HG03039 (cell line): ENCODE results near the gene CNOT4.

Experiments used
- ATAC-seq: cut with Tn5 transposase; IDR thresholded peaks from one replicate; pipeline ENCODE4 v1.9.1; 2021; ENCODE audit warnings: mild to moderate bottlenecking, moderate library complexity; ENCODE audit not compliant: unreplicated experiment

CNOT4 gene

DNA sequence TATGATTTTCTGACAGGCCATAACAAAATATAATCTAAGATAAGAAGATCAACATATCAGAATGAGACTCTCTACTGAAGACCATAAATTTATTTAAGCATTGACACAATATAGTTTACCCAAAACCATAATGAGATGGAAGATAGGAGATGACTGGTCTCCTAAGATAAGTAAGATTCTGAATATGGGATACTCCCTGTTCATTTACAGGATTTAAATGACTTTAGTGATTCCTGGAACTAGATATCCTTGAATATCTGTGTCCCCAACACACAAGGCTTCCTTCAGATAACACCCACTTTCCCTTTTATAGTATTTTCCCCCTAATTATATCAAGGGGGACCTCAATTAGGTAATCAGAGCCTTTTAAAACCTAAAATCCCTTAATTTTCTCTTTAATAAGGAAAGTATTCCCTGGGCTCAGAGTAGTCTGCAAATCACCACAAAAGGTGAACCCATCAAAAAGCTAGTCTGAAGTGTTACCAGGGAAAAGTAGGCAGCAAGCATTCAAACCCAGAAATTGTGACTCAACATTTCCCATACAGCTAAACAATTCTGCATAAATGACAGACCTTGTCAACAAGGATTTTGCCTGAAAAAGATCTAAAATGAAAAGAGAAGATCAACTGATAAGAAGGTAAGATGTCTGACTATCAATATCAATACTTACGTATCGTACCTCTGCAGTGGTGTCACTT is 99.9 kb downstream of the CNOT4 start:
- ATAC-seq = no peak

DNA sequence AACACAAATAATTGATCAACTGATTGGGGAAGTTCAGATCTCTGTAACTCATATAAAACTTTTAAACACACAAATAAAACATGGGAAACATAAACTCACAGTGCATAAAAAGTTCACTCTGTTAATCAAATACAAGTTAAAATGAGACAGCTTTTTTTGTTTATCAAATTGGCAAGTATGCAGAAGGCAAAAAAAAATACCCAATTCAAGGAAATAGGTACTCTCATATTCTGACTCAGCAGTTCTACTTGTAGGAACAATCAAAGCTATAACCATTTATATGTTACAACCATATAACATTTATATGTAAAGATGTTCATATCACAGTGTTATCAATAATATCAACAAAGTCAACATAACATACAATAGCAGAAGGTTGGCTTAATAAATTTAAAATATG is 102.0 kb downstream of the CNOT4 start:
- no peak for ATAC-seq

DNA sequence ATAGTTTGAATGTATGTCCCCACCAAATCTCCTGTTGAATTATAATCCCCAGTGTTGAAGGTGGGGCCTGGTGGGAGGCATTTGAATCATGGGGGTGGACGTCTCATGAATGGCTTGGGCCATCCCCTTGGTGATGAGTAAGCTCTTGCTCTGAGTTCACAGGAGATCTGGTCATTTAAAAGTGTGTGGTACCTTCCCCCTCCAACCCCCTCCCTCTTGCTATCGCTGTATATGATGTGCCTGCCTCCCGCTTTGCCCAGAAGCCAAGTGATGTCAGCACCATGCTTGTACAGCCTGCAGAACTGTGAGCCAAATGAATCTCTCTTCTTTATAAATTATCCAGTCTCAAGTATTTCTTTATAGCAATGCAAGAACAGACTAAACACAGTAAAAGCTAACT is 103.0 kb downstream of the CNOT4 start:
- no peak for ATAC-seq

DNA sequence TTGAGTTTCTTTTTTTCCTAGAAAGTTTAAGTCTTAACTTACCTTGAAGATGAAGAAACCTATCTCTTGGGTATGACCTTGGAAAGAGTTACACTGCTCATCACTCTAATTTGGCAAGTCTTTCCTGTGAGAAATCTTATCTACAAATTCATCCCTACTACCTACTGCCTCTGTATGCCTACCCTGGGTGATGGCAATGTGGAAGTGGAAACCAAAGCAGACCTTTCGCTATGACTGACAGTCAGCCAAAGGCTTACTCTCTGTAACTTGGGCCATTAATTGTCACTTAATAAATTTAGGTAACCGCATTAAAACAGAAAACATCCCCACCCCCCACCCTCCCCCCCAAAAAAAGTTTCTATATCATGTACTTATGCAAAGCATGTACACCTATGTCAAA is 103.9 kb downstream of the CNOT4 start:
- no peak for ATAC-seq

DNA sequence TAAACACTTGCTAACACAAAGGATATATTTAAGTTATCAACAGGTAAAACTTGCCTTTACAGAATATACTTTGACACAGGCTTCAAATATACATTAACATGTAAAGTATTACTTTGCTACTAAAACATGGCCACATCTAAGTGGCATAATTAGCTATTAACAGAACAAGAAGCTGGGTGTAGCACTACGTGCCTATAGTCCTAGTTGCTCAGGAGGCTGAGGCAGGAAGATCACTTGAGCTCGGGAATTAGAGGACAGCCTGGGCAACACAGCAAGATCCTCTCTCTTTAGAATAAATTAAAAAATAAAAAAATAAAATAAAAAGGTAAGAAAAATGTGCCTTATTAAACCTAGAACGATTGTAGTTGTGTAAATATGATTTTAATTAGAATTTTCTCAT is 106.6 kb downstream of the CNOT4 start:
- ATAC-seq = no peak

DNA sequence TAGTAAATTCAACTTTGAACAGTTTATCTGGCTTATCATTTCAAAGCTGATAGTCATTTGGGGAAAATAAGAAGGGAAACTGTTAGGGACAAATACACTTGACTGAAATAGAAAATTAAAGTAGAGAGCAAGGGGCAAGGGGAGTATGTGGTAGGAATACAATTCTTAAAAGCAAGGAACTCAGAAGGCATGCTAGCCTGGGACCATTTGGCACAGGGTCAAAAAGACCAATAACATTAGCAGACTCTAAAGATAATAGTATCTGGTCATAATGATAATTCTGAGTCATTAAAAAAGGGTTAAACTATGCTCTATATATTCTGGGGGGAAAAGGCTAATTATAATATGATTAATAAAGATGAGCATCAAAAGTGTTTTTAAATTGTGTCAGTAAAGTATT is 112.2 kb downstream of the CNOT4 start:
- ATAC-seq = no peak

DNA sequence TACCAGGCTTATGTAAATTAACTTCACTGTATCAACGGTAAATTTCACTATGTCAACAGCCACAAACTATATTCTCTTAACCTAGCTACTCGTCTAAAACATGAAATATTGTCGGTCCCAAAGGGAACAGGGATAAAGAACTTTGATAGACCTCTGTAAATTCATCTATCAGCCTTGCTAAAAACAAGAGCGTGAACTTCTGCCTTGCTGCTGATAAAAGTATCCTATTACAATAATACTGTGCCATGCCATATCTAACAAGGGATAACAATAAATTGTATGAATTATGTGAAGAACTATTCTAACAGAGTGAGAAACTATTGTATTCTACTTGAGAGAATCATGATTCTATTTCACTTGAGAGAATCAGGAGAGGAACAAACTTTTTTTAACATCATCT is 117.2 kb downstream of the CNOT4 start:
- no peak for ATAC-seq

DNA sequence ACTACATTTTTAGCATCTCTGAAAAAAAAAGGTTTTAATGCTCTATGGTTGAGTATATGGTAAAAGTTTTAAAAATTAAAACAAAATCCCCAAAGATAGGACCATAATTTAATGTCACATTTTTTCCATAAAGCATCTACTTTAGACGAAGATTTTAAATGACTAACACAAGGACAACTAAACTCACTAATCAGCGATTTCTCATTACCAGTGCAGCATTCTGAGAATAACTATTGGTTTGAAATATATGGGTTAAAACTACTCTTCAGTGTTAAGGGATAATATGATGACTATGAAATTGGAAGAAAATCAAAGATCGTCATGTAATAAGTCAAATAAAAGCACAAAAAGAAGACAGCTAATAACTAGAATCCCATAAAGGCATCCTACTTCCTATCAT is 118.4 kb downstream of the CNOT4 start:
- no peak for ATAC-seq

DNA sequence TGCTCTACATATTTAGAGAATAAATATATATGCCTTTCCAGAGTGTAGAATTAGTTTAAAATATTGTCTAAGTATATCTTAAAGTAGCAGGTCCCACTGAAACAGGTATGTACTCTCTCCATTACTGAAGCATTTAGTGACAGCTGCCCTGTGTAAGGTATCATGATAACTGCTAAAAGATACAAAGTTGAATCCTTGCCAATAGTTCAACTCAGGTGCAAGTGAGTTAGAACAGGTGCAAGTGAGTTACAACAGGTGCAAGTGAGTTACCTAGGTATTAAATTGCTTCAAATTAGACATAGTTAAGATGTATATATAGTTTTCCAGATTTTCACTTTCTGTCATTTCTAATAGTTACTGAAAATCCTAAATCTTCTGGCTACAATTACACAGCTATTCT is 119.1 kb downstream of the CNOT4 start:
- ATAC-seq = no peak

DNA sequence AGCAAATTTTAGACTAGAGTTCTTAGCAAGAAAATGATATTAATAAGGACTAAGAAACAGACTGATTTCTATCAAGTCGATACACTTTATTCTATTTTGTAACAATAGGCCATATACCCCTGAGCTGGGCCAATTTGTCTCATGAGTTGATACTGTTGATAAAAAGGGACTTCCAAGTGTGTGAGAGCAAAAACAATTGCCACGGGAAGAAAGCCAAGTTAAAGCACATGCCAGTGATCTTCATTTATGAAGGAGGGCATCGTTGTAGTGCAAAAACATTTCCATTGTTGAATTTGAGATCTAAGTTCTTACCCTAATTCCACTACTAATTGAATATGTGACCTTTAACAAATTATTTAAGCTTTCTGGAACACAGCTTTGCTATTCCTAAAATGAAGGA is 119.9 kb downstream of the CNOT4 start:
- no peak for ATAC-seq

DNA sequence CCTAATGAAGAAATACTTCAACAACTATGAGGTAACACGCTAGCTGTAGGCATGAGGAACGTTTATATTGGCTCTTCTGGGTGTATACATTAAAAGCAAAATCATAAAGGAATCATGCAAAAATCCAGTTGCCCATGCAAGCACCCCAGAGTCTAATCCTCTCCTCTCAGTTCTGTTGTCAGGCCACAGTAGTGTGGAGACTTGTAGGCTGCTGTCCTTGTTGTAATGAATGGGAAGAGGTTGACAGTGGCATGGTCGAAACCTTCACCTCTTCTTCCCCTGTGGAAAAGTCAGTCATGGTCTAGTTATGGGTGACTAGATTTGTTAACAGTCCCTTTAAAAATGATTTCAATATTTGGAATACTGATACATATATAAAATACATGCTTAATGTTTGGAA is 121.3 kb downstream of the CNOT4 start:
- no peak for ATAC-seq

DNA sequence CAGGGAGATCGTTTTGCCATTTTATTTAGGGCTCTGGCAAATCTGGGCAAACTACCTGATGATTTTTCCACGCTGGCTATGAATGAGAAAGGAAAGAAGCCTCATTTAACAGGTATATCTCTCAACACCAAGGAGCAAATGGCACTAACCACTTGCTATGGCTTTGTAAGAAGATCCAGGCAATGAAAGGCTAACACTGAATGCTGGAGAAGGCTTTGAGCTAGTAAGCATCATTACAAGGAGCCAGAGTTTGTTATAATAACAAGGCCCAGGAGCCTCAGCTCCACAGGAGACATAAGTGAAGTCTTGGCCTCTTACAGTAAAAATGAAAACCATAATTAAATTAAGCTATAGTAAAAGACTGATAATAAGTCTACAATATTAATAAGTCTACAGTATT is 123.1 kb downstream of the CNOT4 start:
- no peak for ATAC-seq

DNA sequence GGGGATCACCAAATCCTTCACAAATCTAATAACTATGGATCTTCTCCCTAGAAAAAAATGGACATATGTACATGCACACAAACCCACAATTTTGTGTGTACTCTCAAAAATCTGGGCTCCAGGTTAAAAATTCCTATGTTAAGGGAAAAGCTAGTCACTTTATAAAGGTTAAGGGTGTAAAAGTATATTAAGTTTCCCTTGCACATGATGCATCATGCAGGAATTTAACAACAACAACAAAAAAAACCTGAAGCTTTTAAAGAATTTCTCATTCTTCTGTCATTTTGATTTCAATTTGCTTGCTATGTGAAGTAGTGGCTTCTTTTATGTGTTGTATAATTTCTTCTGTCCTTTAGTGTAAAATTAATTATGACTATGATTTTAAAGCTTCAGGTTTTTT is 123.7 kb downstream of the CNOT4 start:
- ATAC-seq = no peak

DNA sequence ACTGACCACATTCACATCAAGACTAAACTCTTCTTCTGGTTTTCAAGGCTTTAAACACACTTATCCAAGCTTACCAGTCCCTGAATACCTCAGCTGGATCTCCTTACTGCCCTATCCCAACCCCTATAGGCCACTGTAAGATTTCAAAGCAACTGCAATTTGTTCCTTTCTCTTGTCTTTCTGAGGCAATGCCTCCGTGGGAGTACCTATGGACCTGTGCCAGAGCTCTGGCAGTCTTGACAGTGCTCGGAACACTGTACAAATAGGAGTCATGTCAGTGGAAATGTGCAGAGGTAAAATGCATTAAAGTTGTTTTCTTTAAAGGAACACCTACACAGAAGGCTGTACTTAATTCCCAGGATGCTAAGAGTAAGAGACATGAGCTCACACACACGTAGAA is 124.7 kb downstream of the CNOT4 start:
- ATAC-seq = no peak

DNA sequence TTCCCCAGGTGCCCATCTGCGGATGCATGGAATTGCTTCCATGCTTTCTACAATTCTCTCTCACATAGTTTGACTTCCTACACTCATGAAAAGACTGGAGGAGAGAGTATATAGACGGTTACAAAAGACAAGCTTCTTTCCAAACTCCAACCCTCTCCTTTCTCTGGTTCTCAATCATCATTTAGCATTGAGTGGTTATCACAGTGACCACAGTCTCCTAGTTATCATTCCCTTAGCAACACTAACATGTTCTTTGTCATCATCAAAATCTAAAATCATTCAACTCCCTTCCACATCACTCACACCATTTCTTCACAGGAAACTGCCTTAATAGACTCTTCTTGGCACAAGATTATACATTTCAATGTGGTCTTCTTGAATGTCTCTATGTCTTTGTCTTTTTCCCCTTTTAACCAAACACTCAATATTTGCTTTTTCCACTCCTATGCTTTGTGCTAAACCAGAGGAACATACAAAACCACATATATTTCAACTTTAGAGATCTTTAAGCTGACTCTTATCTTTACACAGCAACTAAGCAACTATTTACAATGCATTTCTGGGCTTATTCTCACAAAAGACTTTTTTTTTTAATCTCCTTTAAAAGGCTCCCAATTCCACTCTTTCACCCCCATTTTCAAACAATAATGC is 126.3 kb downstream of the CNOT4 start:
- ATAC-seq = no peak

DNA sequence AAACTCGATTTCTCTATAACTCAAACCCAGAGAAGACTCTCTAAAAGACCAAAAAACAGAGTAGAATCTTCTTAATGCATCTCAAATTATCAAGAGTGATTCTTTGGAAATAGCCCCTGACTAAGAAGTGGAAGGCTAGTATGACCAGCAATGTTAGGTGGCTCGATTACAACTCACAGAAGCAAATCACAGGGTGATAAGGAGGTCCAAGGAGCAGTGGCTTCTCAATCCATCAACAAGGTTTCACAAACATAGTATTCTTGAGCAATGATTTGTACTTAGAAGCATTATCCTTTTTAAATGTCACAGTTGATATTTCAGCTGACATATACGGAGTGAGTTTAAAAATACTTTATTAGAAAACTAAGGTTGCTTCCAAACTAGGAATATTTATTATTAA is 127.7 kb downstream of the CNOT4 start:
- ATAC-seq = no peak

DNA sequence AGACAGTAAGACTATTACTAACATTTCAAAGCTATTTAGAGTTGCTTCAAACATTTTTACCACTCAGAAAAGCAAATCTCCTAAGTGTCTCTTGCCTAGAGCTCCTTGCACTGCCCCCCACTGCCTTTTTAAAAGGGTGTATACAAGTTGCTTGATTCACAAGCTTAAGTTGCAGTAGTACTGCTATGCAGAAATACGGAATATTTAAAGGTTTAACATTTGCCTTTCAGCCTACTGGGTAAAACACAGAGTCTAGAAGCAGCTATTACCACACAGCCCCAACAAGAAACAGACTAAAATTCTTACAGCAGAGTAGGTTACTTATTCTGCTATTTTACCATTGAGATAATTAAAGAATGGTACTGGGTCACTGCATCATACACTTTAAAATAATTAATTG is 128.5 kb downstream of the CNOT4 start:
- no peak for ATAC-seq

DNA sequence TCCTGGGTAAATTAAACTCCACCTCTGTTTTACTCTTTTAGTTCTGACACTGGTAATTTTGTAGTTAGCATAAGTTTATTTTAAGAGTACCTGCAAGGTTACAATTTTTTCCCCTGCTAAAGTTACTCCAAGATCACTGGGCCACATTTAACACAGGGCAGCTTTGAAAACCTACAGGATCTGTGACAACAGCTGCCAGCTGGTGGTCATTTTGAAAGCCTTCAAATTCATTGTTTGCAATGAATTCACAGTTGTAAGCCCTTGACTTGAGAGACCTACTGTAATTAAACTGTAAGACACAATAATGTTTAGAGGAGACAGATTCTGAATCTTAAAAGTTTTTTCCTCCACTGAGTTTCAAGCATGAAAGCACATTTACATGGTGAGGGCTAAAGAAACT is 129.6 kb downstream of the CNOT4 start:
- ATAC-seq = no peak

DNA sequence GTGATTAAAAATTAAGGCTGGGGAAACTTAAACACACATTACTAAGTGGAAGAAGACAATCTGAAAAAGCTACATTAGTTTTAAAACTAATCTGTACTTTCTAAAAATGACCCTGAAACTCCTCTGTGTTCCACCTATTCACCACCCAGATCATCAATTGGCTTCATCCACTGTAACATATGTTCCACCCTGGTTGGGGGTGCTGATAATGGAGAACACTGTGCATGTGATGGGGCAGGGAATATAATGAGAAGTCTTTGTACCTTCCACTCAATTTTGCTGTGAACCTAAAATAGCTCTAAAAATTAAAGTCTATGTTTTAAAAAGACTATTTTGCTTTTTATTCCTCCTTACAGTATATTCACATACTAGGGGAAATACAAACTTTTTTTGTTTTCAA is 132.7 kb downstream of the CNOT4 start:
- ATAC-seq = no peak

DNA sequence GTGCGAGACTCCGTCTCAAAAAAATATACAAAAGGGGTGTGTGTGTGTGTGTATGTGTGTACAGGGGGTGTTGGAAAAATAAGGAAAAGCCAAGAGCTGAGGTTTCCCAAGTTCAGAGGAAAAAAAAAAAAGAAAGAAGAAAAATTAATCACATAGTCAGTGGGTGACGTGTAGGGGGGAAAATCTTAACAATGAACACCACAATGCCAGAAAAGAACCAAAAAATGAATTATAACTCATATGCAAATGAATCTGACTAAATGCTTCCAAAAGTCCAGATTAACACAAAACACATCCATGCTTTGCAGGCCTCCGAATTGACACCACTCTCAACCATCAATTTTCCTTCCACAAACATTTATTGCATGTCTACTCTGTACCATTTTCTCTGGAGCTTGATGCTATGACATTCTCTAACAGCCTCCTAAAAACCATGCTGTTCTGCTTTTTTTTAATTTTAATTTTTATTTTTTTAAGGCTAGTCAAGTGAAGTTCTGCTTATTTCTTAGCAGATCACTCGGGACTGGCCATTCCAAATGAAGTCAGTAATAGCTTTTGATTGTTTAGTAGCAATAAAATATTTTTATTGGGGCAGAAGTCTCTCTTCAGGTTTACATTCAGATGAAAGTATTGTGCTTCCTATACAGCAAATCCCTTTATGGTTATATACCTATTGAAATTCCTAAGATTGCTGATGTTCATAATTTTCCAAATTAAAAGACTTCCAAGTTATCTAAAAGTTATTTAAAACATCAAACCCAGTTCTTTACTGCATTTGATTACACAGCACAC is 133.8 kb downstream of the CNOT4 start:
- ATAC-seq = no peak

DNA sequence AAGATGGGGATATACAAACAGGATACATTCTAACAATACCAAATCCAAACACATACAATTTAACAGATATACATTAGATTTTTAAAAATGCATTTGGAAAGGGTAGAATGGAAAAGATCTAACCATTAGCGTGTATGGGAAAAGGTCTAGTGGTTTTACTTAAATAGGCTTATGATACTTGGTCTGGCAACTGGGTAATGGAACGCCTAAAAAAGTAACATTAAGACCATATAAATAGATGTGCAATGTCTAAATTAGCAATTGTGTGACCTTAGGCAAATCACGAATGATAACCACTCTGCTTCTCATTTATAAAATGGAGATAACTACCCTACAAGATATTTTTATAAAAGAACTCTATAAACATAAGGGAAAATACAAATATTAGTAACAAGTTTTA is 135.2 kb downstream of the CNOT4 start:
- ATAC-seq = no peak

DNA sequence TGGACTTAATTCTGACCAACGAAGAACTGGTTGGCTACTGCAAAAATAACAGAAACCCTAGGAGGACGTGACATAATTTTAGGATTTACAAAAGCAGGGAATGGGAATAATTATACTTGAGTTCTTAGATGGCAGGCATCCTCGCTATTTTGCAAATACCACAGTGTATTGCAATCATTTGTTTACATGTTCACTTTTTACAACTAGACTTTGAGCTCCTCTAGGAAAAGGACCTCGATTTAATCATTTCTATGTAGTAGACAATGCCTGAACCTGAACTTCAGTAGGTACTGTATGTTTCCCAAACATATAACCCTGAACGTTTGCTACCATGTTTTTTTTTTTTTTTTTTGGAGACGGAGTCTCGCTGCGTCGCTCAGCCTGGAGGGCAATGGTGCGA is 137.7 kb downstream of the CNOT4 start:
- ATAC-seq = no peak
